Posterior cingulate gyrus (tissue), 11 donors: ENCODE measurements around the gene ELOA.

Source experiments
- DNase-seq, 10 donors: peaks; one replicate each; pipeline versions ENCODE4 v3.0.0 to v3.0.0-alpha.2; 2020 to 2021; ENCODE audit warnings: mixed read lengths in 3 of 10
- intact Hi-C: fragments of 100-400 bp; cut with DNase I; formaldehyde crosslinking; loops from one replicate; pipeline ENCODE4 v1.15.1; 2023

Gene ELOA

GRCh38 chr1:23743287-23744152, at the start of gene ELOA:
Gene ELOA (plus strand): TSS chr1:23743471. CDS start chr1:23743504, 33 bp downstream.
- peak; percentile 58 to 97 (median 76) for DNase-seq
- intact Hi-C loops = loop anchor here (2.0 to 5.0 kb wide), 2 partner anchors 34 to 53 kb away; partner anchors contain the start of genes PITHD1 and RPL11

- no peak for DNase-seq
- intact Hi-C loops = no loop called here
These were observed 49.7 kb upstream of the ELOA start for GRCh38 chr1:23693599-23693998.

GRCh38 chr1:23694371-23694770, 48.9 kb upstream of the ELOA start:
- DNase-seq = no peak
- intact Hi-C loops = no loop called here

- DNase-seq = peak in 1 of 10 donors; percentile 7
- intact Hi-C loops = no loop called here
These were observed 47.6 kb upstream of the ELOA start for GRCh38 chr1:23695667-23696066.

- intact Hi-C loops = no loop called here
- DNase-seq = no peak
These were observed 46.8 kb upstream of the ELOA start for GRCh38 chr1:23696335-23696989.

- intact Hi-C loops = no loop called here
- no peak for DNase-seq
These were observed 44.8 kb upstream of the ELOA start for GRCh38 chr1:23698466-23698865.

GRCh38 chr1:23699280-23700179, 43.7 kb upstream of the ELOA start:
- intact Hi-C loops = no loop called here
- DNase-seq = no peak

- no peak for DNase-seq
- intact Hi-C loops = no loop called here
These were observed 42.0 kb upstream of the ELOA start for GRCh38 chr1:23701310-23701709.

- DNase-seq = no peak
- intact Hi-C loops = no loop called here
These were observed 41.3 kb upstream of the ELOA start for GRCh38 chr1:23701996-23702395.

GRCh38 chr1:23704834-23705495, 38.3 kb upstream of the ELOA start:
- DNase-seq = no peak
- intact Hi-C loops = no loop called here

- no peak for DNase-seq
- intact Hi-C loops = no loop called here
These were observed 34.0 kb upstream of the ELOA start for GRCh38 chr1:23709229-23709628.

- no peak for DNase-seq
- intact Hi-C loops = no loop called here
These were observed 24.8 kb upstream of the ELOA start for GRCh38 chr1:23718482-23718881.

- no peak for DNase-seq
- intact Hi-C loops = no loop called here
These were observed 24.0 kb upstream of the ELOA start for GRCh38 chr1:23719162-23719820.

GRCh38 chr1:23720256-23720995, 22.8 kb upstream of the ELOA start:
- no peak for DNase-seq
- intact Hi-C loops = no loop called here

- no peak for DNase-seq
- intact Hi-C loops = no loop called here
These were observed 20.6 kb upstream of the ELOA start for GRCh38 chr1:23722652-23723051.

GRCh38 chr1:23726686-23727085, 16.6 kb upstream of the ELOA start:
- DNase-seq = no peak

GRCh38 chr1:23727362-23727811, 15.9 kb upstream of the ELOA start:
- intact Hi-C loops = no loop called here
- DNase-seq = peak in 5 of 10 donors; percentile 8 to 32 (median 30)

More at GRCh38 chr1:23726686-23727085, 16.6 kb upstream of the ELOA start:
- intact Hi-C loops = no loop called here

- DNase-seq = no peak
- intact Hi-C loops = no loop called here
These were observed 10.7 kb upstream of the ELOA start for GRCh38 chr1:23732363-23733224.
